Activated CD4-positive, alpha-beta T cell treated with anti-CD3 and anti-CD28 coated beads, Interleukin-10, Interleukin-2, amounts not matched to agents 100 ng/mL and 50 ng/mL, durations not matched to agents 16 hours and 8 hours (primary cell): ENCODE data around the gene DLG2.
"Not testable (repeated sequence)": the region's sequence is repeated elsewhere in the genome, so short reads cannot be mapped to it uniquely, and the experiment has no call there.

Experiments
- DNase-seq: peaks from one replicate; pipeline ENCODE4 v3.0.0-alpha.2; 2020

The DLG2 gene

DNA sequence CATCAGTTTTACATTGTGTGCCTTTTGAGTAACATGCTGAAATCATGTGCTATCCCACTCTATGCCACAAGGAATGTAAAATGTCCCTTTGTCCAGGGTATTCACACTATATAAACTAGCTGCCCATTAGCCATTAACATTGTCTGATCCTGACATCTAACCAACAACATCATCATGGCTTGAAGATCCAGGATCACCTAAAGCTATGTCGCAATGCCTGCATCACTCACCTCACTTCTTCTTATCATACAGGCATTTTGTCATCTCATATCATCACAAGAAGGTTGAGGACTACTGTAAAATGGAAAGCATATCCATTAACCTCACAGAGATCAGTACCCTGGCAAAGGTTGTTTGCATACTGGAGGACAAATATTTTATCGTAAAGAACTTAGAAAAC is 742.3 kb downstream of the DLG2 start:
- no peak for DNase-seq

DNA sequence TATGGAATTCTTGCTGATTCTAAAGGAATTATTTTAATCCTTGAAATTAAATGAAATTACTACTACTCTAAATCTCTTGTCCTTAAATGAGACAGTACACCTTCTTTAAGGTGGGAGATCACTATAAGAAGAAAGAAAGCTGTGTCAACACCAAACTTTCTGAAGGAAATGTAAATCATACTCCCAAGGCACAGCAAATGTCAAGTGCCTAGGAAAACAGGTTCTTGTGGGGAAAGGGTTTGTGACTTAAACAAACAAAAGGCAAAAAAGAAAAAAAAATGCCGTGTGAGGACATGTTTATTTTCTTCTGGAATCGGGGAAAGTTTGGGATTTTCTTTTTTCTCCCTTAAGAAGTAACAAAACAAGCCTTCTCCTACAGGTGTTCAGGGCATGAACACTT is 745.1 kb downstream of the DLG2 start:
- no peak for DNase-seq

GRCh38 chr11:84871116-84871515 is 756.0 kb downstream of the DLG2 start:
- no peak for DNase-seq

DNA sequence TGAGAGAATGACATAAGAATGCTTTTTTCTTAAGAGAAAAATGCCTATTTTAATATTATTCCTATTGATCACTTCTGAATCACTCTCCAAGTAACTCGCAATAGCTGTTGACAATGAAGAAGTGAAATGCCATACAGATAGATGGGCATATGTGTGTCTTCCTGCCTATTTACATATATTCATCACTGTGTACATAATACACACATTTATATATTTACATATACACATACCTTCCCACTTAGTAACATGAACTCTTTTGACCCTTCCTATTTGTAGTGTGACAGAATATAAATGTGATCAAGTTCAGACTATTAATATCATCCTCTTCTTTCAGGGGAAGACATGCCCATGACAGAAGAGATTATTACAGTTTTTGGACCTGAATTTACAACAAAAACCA is 756.7 kb downstream of the DLG2 start:
- DNase-seq, result no peak

GRCh38 chr11:84866922-84867321 is 760.2 kb downstream of the DLG2 start:
- no peak for DNase-seq

DNA sequence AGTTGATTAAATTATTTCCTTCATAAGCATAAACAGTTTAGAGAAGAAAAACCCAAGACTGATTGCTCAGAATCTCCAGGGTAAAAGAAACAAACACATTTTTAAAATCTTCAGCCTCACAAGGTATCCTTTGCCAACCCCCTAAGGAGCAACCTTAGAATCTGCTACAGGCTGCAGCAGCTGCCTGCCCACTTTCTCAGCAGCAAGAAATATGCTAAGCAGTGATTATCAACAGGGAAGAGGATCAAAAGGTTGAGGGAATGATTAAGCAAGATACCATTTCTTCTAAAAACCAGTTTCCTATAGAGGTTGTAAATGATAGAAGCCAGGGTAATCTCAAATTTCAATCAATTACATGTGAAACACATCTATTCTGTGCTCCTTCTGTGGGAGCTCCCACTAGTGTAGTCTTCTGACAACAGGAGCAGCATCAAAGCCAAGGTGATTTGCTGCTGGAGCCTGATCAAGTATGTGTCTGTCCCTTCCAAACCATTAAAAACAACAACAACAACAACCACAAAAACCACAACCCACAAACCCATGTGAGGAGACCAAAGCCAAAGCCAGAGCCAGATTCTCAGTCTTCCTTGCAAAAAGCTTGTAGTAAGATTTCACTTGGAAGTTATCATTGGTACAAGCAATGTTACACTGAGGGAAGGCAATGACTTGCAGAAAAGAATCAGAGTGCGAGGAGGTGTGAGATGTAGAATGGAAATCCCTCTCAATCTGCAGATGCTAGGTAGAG is 761.2 kb downstream of the DLG2 start:
- DNase-seq, result no peak

GRCh38 chr11:84865257-84865656 is 761.9 kb downstream of the DLG2 start:
- DNase-seq, result no peak

- DNase-seq, result no peak
Measured at GRCh38 chr11:84857746-84858145, 769.4 kb downstream of the DLG2 start.

- DNase-seq, result no peak
Measured at GRCh38 chr11:84855508-84856245, 771.5 kb downstream of the DLG2 start.

GRCh38 chr11:84854498-84854880 is 772.7 kb downstream of the DLG2 start:
- DNase-seq, result no peak

DNA sequence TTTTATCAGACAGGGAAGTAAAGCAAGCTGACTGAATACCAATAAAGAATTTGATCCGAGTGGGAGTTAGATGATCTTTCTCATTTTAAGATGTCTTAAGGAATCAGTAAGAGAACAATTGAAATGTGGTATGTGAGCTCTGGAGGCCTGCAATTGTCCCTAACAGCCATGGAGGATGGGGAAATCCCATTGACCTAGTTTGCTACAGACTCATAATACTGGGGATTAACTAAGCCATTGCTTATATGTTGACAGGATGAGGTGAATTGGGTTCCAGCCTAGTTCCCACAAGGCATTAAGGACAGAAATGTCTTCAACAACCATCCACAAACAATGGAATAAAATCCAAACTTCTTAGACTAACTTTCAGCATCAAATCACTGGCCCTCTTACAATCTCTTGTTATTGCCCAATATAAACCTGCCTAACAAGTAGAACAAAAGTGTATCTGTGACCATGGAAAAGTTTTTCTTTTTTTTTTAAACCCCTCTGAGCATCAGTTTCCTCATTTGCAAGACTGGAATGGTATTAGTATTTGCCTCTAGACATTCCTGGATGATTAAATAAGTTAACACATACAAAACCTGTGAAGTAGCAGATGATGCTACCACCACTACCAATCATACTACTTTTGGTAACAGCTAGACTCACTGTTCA is 773.2 kb downstream of the DLG2 start:
- no peak for DNase-seq

- DNase-seq, result no peak
Measured at GRCh38 chr11:84847842-84848241, 779.3 kb downstream of the DLG2 start.

DNA sequence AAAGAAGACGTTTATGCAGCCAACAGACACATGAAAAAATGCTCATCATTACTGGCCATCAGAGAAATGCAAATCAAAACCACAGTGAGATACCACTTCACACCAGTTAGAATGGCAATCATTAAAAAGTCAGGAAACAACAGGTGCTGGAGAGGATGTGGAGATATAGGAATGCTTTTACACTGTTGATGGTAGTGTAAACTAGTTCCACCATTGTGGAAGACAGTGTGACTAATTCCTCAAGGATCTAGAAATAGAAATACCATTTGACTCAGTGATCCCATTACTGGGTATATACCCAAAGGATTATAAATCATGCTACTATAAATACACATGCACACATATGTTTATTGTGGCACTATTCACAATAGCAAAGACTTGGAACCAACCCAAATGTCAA is 786.9 kb downstream of the DLG2 start:
- DNase-seq, result not testable (repeated sequence)

DNA sequence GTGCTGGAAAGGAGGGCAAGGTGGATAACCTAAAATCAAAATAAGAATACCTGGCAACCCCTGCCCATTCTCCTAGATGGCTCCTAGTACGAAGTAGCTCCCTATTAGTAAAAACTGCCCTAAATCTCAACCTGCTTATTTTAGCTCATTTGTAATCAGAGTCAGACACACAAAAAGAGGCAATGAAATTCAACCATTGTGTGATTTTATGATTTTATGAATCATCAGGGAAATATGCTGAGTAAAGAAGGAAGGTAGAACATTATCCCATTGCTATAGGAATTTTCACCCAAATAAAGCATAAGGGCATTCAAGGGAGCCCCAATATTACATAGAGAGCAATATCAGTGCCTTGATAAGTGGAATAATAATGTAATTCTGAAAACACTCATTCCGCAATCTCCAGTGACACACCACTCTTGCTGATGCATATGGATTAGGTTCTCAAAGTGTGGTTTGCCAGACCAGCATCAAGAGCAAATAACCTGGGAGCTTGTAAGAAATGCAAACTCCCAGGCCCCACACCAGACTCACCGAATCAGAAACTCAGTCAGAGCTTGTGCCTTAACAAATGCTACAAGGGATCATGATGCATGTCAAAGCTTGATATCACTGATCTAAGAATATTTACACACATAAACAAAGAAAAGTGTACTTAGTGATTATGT is 789.6 kb downstream of the DLG2 start:
- DNase-seq, result no peak

- no peak for DNase-seq
Measured at GRCh38 chr11:84836371-84836770, 790.8 kb downstream of the DLG2 start.

- no peak for DNase-seq
Measured at GRCh38 chr11:84833488-84834088, 793.6 kb downstream of the DLG2 start.

DNA sequence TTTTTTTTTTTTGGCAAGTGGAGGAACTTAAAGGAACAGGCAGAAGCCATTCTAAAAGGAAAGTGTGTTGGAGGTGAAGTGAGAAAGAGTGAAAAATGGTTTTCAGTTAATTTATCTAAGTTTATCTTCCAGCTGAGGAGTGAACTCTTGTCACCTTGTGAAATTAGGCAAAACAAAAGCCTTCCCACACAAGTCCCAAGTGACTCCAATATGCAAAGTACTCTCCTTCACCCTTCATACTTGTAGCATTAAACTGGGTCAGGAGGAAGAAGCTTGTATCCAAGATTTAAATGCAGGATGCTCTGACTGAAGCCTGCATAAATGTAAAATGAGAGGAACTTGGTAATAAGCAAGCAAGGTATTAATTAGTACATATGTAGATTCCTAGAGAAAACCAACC is 796.8 kb downstream of the DLG2 start:
- DNase-seq, result no peak

GRCh38 chr11:84829162-84829561 is 798.0 kb downstream of the DLG2 start:
- DNase-seq, result no peak

DNA sequence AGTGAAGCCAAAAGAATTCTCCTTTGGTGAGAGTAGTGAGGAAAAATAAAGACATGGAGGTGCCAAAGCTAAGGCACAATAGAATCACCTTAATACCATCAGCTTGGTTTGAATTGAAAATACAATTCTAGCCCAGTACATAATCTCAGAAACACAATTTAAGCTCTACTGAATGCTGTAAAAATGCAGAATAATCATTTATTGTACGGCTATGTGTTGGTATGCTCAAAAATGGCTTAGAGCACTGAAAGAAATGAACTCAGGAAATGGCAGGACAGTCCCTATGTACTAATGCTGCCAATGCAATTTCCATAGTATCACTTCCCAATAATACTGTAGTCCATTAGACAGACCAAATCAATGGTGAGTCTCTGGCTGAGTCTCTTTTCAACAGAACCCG is 798.5 kb downstream of the DLG2 start:
- DNase-seq, result no peak

DNA sequence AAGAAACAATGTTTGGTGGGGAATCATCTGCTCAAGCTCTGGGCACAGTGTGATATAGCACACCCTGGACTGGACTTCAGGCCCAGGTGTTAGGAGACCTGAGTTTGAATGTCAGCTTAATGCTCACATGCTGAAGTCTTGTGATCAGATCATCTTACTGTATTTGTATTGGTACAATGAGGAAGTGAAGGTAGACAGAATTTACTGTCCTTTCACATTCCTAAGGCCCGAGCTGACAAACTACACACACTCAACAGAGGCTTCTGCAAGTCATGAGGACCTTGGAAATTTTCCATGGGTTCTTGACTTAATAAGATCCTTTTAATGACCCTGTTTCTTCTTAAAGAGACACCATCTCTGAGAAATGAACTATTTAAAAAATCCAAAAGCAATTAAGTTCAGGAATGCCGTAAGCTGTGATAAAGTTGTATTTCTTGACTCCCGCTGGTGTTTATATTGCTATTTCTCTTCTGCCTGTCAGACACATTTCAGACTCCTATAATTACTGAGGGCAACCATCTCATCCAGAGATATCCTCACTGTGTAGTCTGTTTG is 802.0 kb downstream of the DLG2 start:
- DNase-seq, result no peak

DNA sequence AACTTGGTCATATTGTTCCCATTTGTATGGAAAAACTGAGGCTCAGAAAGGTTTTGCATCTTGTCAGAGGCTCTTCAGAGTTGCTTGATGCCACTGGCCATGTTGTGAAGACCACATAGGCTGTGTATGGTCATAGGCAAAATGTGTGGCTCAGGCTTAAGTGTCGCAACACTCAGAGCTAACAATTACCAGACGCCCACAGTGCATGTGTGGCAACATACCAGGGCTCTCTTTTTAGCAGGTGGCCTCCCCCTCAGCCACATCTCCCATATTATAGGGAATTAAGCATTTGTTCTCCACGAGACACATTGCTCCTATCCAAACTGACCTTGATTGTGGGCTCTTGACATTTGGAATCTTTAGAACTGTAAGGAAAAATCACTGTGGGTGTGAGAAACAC is 802.5 kb downstream of the DLG2 start:
- DNase-seq, result peak; percentile 0

GRCh38 chr11:84819537-84819936 is 807.6 kb downstream of the DLG2 start:
- no peak for DNase-seq

DNA sequence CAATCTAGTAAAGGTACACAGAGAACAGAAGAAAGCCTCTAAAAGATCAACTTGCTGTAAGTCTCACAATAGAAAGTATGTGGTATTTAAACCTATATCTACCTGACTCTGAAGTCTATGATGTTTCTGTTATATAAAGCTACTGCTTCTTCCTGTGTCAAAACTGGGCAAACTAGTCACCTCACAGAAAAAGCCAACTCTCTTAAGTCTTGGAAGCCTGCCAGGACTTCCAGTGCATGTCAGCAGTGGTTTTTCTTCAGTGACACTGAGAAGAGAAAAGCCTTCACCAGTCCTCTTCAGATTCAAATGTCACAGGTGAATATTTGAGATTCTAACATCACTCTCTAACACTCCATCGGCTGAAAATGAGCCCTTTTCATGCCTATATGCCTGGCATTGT is 808.0 kb downstream of the DLG2 start:
- no peak for DNase-seq
